Tibial nerve (tissue), 4 donors: ENCODE measurements around the gene PLCB4. TPM values are rescaled to one million over a fixed set of nuclear protein-coding genes. Genes with fewer than 3 reads are reported as not detected.
A peak's percentile ranks its signal among the peaks of the same experiment; 100 is the strongest.

Source experiments
- DNase-seq, 2 donors: peaks; one replicate each; pipeline ENCODE4 v3.0.0-alpha.2; 2019; ENCODE audit warnings: low spot score in 2 of 2
- H3K27ac ChIP-seq, 4 donors: fragments of 200-600 bp; sonication (generic) in 3 of 4; one replicate each; pipeline ENCODE4 v1.5.1; 2017 to 2019; ENCODE audit warnings: mild to moderate bottlenecking in 1 of 4
- H3K27me3 ChIP-seq, 2 donors: fragments of 200-600 bp; sonication (generic) in 1 of 2; one replicate each; pipeline versions ENCODE4 v1.5.1 to v1.6.0; 2017 to 2019
- H3K36me3 ChIP-seq, 3 donors: fragments of 200-600 bp; sonication (generic); one replicate each; pipeline ENCODE4 v1.5.1; 2018 to 2019
- H3K4me1 ChIP-seq, 4 donors: fragments of 200-600 bp; sonication (generic) in 3 of 4; one replicate each; pipeline ENCODE4 v1.5.1; 2017 to 2019
- H3K4me3 ChIP-seq, 4 donors: fragments of 200-600 bp; sonication (generic) in 3 of 4; one replicate each; pipeline ENCODE4 v1.5.1; 2017 to 2019; ENCODE audit warnings: mild to moderate bottlenecking in 1 of 4, moderate library complexity in 1 of 4
- H3K9me3 ChIP-seq, 4 donors: fragments of 200-600 bp; sonication (generic) in 3 of 4; one replicate each; pipeline ENCODE4 v1.5.1; 2017 to 2019
- CTCF ChIP-seq, 5 experiments: fragments of 200-600 bp in 3 of 5; fragments of 450-650 bp in 2 of 5; sonication (generic) in 3 of 5; IDR thresholded peaks; one replicate each; pipeline ENCODE4 v1.5.1; 2016 to 2019; ENCODE audit warnings: antibody characterized with exemption in 5 of 5, mild to moderate bottlenecking in 3 of 5, moderate library complexity in 2 of 5
- EP300 ChIP-seq, 2 donors: sonication (generic); formaldehyde crosslinking; IDR thresholded peaks; one replicate each; pipeline ENCODE4 v1.6.1; 2017; ENCODE audit warnings: antibody characterized with exemption in 2 of 2, mild to moderate bottlenecking in 1 of 2
- POLR2A ChIP-seq, 2 donors: fragments of 450-650 bp; IDR thresholded peaks; one replicate each; pipeline ENCODE4 v1.6.1; 2017; ENCODE audit warnings: antibody characterized with exemption in 2 of 2, mild to moderate bottlenecking in 2 of 2, moderate library complexity in 2 of 2
- WGBS, 2 donors: methylation state at CpG; one replicate each; pipeline ENCODE4 v1.1.5; 2018; 5-methylcytosine and 5-hydroxymethylcytosine counted together
- total RNA-seq, 4 donors: library from RNA; depleted of rRNA; stranded (reverse); fragments of >200 nt; gene quantifications; one replicate each; pipeline ENCODE4 v1.1.0, GENCODE V29; 2016

PLCB4 gene
- total RNA-seq, 4 donors from 2014 or later: 35.7 to 52.9 (median 40.1) TPM

- Histone ChIP-seq H3K27ac (no peak overlapping the region), H3K36me3 (no peaks in the 10 kb centered on the region), H3K4me1 (peaks cover 0 to 34% (median 7%) of the 10 kb centered on the region in 4 donors), H3K9me3 (no peaks in the 10 kb centered on the region), H3K27me3 (no peaks in the 10 kb centered on the region), H3K4me3 (no peak overlapping the region)
- 76 to 82% methylated on average over 3 of the region's 3 CpGs for WGBS, 2 donors
- no peak for DNase-seq
- TF ChIP-seq POLR2A (IDR thresholded peaks at IDR 0.05): no peak
- TF ChIP-seq CTCF (IDR thresholded peaks at IDR 0.05): no peak
- no peak for TF ChIP-seq EP300 (IDR thresholded peaks at IDR 0.05)
Measured at GRCh38 chr20:9087531-9088217, 18.8 kb downstream of the PLCB4 start.

- H3K4me1 ChIP-seq: peaks cover 0 to 34% (median 4%) of the 10 kb centered on the region in 4 donors
- no peak for DNase-seq
- no peak overlapping the region for H3K27ac ChIP-seq
- H3K36me3 ChIP-seq: no peaks in the 10 kb centered on the region
- H3K9me3 ChIP-seq: no peaks in the 10 kb centered on the region
- H3K4me3 ChIP-seq: no peak overlapping the region
- TF ChIP-seq EP300 (IDR thresholded peaks at IDR 0.05): no peak
- TF ChIP-seq POLR2A (IDR thresholded peaks at IDR 0.05): no peak
- TF ChIP-seq CTCF (IDR thresholded peaks at IDR 0.05): no peak
- H3K27me3 ChIP-seq: no peaks in the 10 kb centered on the region
Measured at GRCh38 chr20:9088556-9088955, 19.7 kb downstream of the PLCB4 start.

GRCh38 chr20:9092113-9092512 lies 23.2 kb downstream of the PLCB4 start:
- Histone ChIP-seq H3K9me3 (no peaks in the 10 kb centered on the region), H3K36me3 (no peaks in the 10 kb centered on the region), H3K27me3 (no peaks in the 10 kb centered on the region), H3K27ac (no peak overlapping the region), H3K4me1 (peaks cover 0 to 39% (median 9%) of the 10 kb centered on the region in 4 donors), H3K4me3 (no peak overlapping the region)
- TF ChIP-seq CTCF (IDR thresholded peaks at IDR 0.05) (no peak), EP300 (IDR thresholded peaks at IDR 0.05) (no peak), POLR2A (IDR thresholded peaks at IDR 0.05) (no peak)
- DNase-seq: no peak
- WGBS, 2 donors: 75 to 76% methylated on average over 3 of the region's 3 CpGs

GRCh38 chr20:9092655-9093054 lies 23.8 kb downstream of the PLCB4 start:
- H3K36me3 ChIP-seq: no peaks in the 10 kb centered on the region
- H3K27ac ChIP-seq: peak overlapping the region in 1 of 4 donors; percentile 76
- TF ChIP-seq POLR2A (IDR thresholded peaks at IDR 0.05): no peak
- TF ChIP-seq EP300 (IDR thresholded peaks at IDR 0.05): no peak
- TF ChIP-seq CTCF (IDR thresholded peaks at IDR 0.05): no peak
- no peak overlapping the region for H3K4me3 ChIP-seq
- peaks cover 0 to 39% (median 9%) of the 10 kb centered on the region in 4 donors for H3K4me1 ChIP-seq
- 82 to 85% methylated on average over 3 of the region's 3 CpGs for WGBS, 2 donors
- no peaks in the 10 kb centered on the region for H3K27me3 ChIP-seq
- no peak for DNase-seq
- no peaks in the 10 kb centered on the region for H3K9me3 ChIP-seq

- Histone ChIP-seq H3K4me3 (no peak overlapping the region), H3K27ac (peak overlapping the region in 1 of 4 donors; percentile 76), H3K9me3 (no peaks in the 10 kb centered on the region), H3K4me1 (peaks cover 0 to 37% (median 9%) of the 10 kb centered on the region in 4 donors), H3K36me3 (no peaks in the 10 kb centered on the region), H3K27me3 (no peaks in the 10 kb centered on the region)
- TF ChIP-seq CTCF (IDR thresholded peaks at IDR 0.05) (no peak), POLR2A (IDR thresholded peaks at IDR 0.05) (no peak), EP300 (IDR thresholded peaks at IDR 0.05) (no peak)
- WGBS, 2 donors: 29 to 34% methylated on average over 8 of the region's 8 CpGs
- no peak for DNase-seq
Measured at GRCh38 chr20:9093218-9093957, 24.5 kb downstream of the PLCB4 start.
